HepG2 (cell line): ENCODE results near the gene MAFF. TPM values are rescaled to one million over a fixed set of nuclear protein-coding genes. Genes with fewer than 3 reads are reported as not detected.

Experiments used
- EHMT2 ChIP-seq: fragments of 200-600 bp; sonication (generic); IDR thresholded peaks from 2 replicates; pipeline ENCODE4 v1.7.0; 2017; ENCODE audit warnings: antibody characterized with exemption, low read depth, low read length, borderline replicate concordance
- HOXA9 ChIP-seq: sonication (generic); formaldehyde crosslinking; IDR thresholded peaks from 2 replicates; pipeline ENCODE4 v1.8.1; 2022; ENCODE audit warnings: missing genetic modification reagents, mild to moderate bottlenecking, moderate library complexity, borderline replicate concordance
- KDM3A ChIP-seq: IDR thresholded peaks from 2 replicates; pipeline ENCODE4 v1.6.1; 2018; ENCODE audit warnings: low read depth, missing compliant biosample characterization
- MATR3 ChIP-seq: sonication (generic); formaldehyde crosslinking; IDR thresholded peaks from 2 replicates; pipeline ENCODE4 v1.4.0; 2020; ENCODE audit warnings: missing genetic modification reagents
- NFE2L2 ChIP-seq: fragments of 150-350 bp; IDR thresholded peaks from 2 replicates; pipeline ENCODE4 v1.6.1; 2014; ENCODE audit warnings: low read length
- ONECUT2 ChIP-seq: sonication (generic); formaldehyde crosslinking; IDR thresholded peaks from 2 replicates; pipeline ENCODE4 v1.4.0; 2020; ENCODE audit warnings: missing genetic modification reagents
- PTBP1 ChIP-seq: fragments of 200-400 bp; formaldehyde crosslinking; IDR thresholded peaks from 2 replicates; pipeline ENCODE4 v1.6.1; 2018; ENCODE audit warnings: low read length, low read depth; ENCODE audit not compliant: poor library complexity, severe bottlenecking
- SETDB1 ChIP-seq: sonication (generic); formaldehyde crosslinking; IDR thresholded peaks from 2 replicates; pipeline ENCODE4 v1.5.1; 2020; ENCODE audit warnings: missing genetic modification reagents, mild to moderate bottlenecking, borderline replicate concordance
- SMYD3 ChIP-seq: sonication (generic); formaldehyde crosslinking; IDR thresholded peaks from 2 replicates; pipeline ENCODE4 v1.8.1; 2023; ENCODE audit warnings: mild to moderate bottlenecking, missing genetic modification reagents
- TBP ChIP-seq: sonication (generic); formaldehyde crosslinking; IDR thresholded peaks from 2 replicates; pipeline ENCODE4 v1.5.0; 2020; ENCODE audit warnings: missing genetic modification reagents
- TOPORS ChIP-seq: sonication (generic); formaldehyde crosslinking; IDR thresholded peaks from 2 replicates; pipeline ENCODE4 v1.8.0; 2023; ENCODE audit warnings: mild to moderate bottlenecking, missing genetic modification reagents
- ZBTB1 ChIP-seq: sonication (generic); formaldehyde crosslinking; IDR thresholded peaks from 2 replicates; pipeline ENCODE4 v1.4.0; 2020; ENCODE audit warnings: missing genetic modification reagents, borderline replicate concordance
- ZNF510 ChIP-seq: sonication (generic); formaldehyde crosslinking; IDR thresholded peaks from 2 replicates; pipeline ENCODE4 v1.4.0; 2020; ENCODE audit warnings: low read depth, mild to moderate bottlenecking, missing genetic modification reagents
- polyA plus RNA-seq, 8 experiments: library from polyadenylated mRNA; depleted of rRNA in 3 of 8; stranded (reverse) in 7 of 8; unstranded in 1 of 8; fragments of >200 nt; fragmentation: Illumina TruSeq in 4 of 8; extraction: Trizol in 4 of 8; gene quantifications; 2 replicates each; pipeline versions ENCODE4 v1.2.1 to v1.2.3, GENCODE V29; 2011 to 2016; ENCODE audit warnings: low read depth in 4 of 8, missing spikeins in 1 of 8, mixed read lengths in 1 of 8; ENCODE audit not compliant: insufficient read depth in 1 of 8
- total RNA-seq, 5 experiments: library from RNA; depleted of rRNA; stranded (reverse); fragments of >200 nt; fragmentation: Illumina TruSeq; extraction: Trizol; gene quantifications; 2 replicates each; pipeline ENCODE4 v1.2.3, GENCODE V29; 2016; ENCODE audit warnings: low read depth in 1 of 5
- TF ChIP-seq, protein P1 (sequence below): sonication (generic); formaldehyde crosslinking; IDR thresholded peaks from 2 replicates; pipeline ENCODE4 v1.4.0; 2020; ENCODE audit warnings: missing genetic modification reagents
- TF ChIP-seq, protein P2 (sequence below): sonication (generic); formaldehyde crosslinking; conservative IDR thresholded peaks from 2 replicates; pipeline ENCODE4 v1.4.0; 2020; ENCODE audit warnings: mild to moderate bottlenecking, missing genetic modification reagents, moderate library complexity
- TF ChIP-seq, protein P3 (sequence below): sonication (generic); formaldehyde crosslinking; IDR thresholded peaks from 2 replicates; pipeline ENCODE4 v1.5.1; 2020; ENCODE audit warnings: missing genetic modification reagents, mild to moderate bottlenecking, borderline replicate concordance
- TF ChIP-seq, protein P4 (sequence below): sonication (generic); formaldehyde crosslinking; IDR thresholded peaks from 2 replicates; pipeline ENCODE4 v1.5.0; 2020; ENCODE audit warnings: missing genetic modification reagents
- TF ChIP-seq, protein P5 (sequence below): sonication (generic); formaldehyde crosslinking; IDR thresholded peaks from 2 replicates; pipeline ENCODE4 v1.4.0; 2020; ENCODE audit warnings: missing genetic modification reagents, borderline replicate concordance

Gene MAFF
- total and polyA plus RNA-seq, 2 of the 13 experiments (the other 11 are each of a cell fraction or from before 2014, with no cell fraction given) = 5.4 to 14.3 TPM

DNA sequence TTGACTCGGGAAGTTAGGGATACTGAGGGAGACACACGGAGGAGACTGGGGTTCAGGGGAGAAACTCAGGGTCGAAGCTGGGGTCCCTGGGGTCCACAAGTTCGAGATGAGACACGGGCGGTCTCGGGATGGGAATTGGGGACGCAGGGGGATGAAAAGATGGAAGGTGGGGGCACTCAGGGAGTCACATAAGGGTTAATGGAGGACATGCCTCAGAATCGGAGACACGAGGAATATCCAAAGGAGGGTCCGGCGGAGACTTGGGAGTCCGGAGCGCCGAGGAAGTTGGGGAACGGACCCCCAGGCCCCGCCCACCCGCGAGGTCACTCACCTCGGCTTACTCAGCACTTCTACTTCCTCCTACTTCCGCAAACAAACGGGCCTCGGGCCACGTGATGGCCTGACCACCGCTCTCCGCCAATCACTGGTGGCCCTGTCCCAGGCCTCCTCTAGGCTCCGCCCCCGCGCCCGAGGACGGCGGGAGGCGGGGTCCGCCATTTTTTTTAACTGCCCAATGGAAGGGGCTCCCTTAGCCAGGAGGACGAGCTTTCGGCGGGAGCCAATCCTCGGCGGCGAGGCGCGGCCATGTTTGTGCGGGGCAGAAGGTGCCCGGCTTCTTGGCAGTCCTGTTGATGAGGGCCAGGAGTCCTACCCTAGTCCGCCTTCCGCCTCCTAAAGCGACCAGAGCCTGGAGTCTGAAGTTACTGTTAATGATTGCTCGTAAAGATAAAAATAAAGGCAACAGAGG is 20.2 kb upstream of the MAFF start, which contains the start of gene PLA2G6 (continued):
- TF ChIP-seq, protein P1, sequence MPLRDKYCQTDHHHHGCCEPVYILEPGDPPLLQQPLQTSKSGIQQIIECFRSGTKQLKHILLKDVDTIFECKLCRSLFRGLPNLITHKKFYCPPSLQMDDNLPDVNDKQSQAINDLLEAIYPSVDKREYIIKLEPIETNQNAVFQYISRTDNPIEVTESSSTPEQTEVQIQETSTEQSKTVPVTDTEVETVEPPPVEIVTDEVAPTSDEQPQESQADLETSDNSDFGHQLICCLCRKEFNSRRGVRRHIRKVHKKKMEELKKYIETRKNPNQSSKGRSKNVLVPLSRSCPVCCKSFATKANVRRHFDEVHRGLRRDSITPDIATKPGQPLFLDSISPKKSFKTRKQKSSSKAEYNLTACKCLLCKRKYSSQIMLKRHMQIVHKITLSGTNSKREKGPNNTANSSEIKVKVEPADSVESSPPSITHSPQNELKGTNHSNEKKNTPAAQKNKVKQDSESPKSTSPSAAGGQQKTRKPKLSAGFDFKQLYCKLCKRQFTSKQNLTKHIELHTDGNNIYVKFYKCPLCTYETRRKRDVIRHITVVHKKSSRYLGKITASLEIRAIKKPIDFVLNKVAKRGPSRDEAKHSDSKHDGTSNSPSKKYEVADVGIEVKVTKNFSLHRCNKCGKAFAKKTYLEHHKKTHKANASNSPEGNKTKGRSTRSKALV (CRISPR knock-in tag) = no peak
- TF ChIP-seq ZNF510 = no peak
- TF ChIP-seq, protein P2, sequence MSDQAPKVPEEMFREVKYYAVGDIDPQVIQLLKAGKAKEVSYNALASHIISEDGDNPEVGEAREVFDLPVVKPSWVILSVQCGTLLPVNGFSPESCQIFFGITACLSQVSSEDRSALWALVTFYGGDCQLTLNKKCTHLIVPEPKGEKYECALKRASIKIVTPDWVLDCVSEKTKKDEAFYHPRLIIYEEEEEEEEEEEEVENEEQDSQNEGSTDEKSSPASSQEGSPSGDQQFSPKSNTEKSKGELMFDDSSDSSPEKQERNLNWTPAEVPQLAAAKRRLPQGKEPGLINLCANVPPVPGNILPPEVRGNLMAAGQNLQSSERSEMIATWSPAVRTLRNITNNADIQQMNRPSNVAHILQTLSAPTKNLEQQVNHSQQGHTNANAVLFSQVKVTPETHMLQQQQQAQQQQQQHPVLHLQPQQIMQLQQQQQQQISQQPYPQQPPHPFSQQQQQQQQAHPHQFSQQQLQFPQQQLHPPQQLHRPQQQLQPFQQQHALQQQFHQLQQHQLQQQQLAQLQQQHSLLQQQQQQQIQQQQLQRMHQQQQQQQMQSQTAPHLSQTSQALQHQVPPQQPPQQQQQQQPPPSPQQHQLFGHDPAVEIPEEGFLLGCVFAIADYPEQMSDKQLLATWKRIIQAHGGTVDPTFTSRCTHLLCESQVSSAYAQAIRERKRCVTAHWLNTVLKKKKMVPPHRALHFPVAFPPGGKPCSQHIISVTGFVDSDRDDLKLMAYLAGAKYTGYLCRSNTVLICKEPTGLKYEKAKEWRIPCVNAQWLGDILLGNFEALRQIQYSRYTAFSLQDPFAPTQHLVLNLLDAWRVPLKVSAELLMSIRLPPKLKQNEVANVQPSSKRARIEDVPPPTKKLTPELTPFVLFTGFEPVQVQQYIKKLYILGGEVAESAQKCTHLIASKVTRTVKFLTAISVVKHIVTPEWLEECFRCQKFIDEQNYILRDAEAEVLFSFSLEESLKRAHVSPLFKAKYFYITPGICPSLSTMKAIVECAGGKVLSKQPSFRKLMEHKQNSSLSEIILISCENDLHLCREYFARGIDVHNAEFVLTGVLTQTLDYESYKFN (CRISPR knock-in tag) = peak; percentile 37; the same call in 1 of the 2 replicates
- TF ChIP-seq, protein P3, sequence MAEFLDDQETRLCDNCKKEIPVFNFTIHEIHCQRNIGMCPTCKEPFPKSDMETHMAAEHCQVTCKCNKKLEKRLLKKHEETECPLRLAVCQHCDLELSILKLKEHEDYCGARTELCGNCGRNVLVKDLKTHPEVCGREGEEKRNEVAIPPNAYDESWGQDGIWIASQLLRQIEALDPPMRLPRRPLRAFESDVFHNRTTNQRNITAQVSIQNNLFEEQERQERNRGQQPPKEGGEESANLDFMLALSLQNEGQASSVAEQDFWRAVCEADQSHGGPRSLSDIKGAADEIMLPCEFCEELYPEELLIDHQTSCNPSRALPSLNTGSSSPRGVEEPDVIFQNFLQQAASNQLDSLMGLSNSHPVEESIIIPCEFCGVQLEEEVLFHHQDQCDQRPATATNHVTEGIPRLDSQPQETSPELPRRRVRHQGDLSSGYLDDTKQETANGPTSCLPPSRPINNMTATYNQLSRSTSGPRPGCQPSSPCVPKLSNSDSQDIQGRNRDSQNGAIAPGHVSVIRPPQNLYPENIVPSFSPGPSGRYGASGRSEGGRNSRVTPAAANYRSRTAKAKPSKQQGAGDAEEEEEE (CRISPR knock-in tag) = no peak
- TF ChIP-seq SMYD3 (CRISPR knock-in tag) = no peak
- TF ChIP-seq TBP (CRISPR knock-in tag) = no peak
- TF ChIP-seq HOXA9 = no peak
- TF ChIP-seq, protein P4, sequence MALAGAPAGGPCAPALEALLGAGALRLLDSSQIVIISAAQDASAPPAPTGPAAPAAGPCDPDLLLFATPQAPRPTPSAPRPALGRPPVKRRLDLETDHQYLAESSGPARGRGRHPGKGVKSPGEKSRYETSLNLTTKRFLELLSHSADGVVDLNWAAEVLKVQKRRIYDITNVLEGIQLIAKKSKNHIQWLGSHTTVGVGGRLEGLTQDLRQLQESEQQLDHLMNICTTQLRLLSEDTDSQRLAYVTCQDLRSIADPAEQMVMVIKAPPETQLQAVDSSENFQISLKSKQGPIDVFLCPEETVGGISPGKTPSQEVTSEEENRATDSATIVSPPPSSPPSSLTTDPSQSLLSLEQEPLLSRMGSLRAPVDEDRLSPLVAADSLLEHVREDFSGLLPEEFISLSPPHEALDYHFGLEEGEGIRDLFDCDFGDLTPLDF (CRISPR knock-in tag) = peak; percentile 64
- no peak for TF ChIP-seq ZBTB1 (CRISPR knock-in tag)
- TF ChIP-seq, protein P5, sequence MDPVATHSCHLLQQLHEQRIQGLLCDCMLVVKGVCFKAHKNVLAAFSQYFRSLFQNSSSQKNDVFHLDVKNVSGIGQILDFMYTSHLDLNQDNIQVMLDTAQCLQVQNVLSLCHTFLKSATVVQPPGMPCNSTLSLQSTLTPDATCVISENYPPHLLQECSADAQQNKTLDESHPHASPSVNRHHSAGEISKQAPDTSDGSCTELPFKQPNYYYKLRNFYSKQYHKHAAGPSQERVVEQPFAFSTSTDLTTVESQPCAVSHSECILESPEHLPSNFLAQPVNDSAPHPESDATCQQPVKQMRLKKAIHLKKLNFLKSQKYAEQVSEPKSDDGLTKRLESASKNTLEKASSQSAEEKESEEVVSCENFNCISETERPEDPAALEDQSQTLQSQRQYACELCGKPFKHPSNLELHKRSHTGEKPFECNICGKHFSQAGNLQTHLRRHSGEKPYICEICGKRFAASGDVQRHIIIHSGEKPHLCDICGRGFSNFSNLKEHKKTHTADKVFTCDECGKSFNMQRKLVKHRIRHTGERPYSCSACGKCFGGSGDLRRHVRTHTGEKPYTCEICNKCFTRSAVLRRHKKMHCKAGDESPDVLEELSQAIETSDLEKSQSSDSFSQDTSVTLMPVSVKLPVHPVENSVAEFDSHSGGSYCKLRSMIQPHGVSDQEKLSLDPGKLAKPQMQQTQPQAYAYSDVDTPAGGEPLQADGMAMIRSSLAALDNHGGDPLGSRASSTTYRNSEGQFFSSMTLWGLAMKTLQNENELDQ (CRISPR knock-in tag) = no peak
- TF ChIP-seq KDM3A (CRISPR knock-in tag) = no peak
- TF ChIP-seq TOPORS (CRISPR knock-in tag) = no peak
- TF ChIP-seq EHMT2 = no peak
- TF ChIP-seq PTBP1 = no peak
- no peak for TF ChIP-seq NFE2L2
- TF ChIP-seq MATR3 (CRISPR knock-in tag) = no peak
- no peak; the same call in 1 of the 2 replicates for TF ChIP-seq ONECUT2 (CRISPR knock-in tag)
- no peak for TF ChIP-seq SETDB1 (CRISPR knock-in tag)
